ENCODE data around the gene NCBP2.

Gene NCBP2

DNA sequence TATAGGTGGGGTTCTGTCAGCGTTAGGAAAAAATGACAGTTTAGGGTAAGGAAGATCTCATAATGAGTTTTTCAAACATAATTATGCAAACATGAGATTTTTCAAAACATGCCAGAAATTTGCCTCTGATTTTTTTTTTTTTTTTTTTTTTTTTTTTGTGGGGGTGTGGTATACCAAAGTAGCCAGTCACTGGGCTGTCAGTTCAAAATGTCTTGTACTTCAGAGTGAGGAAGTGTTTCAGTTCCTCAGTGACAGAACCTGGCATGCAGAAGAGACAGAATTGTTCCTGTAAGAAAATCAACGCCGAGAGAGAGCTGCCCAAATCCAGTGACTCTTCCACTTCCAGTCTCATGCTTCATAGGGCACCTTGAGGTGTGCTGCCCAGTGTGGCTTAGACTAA lies 9.7 kb downstream of the NCBP2 start:
- DNase-seq, result no peak

DNA sequence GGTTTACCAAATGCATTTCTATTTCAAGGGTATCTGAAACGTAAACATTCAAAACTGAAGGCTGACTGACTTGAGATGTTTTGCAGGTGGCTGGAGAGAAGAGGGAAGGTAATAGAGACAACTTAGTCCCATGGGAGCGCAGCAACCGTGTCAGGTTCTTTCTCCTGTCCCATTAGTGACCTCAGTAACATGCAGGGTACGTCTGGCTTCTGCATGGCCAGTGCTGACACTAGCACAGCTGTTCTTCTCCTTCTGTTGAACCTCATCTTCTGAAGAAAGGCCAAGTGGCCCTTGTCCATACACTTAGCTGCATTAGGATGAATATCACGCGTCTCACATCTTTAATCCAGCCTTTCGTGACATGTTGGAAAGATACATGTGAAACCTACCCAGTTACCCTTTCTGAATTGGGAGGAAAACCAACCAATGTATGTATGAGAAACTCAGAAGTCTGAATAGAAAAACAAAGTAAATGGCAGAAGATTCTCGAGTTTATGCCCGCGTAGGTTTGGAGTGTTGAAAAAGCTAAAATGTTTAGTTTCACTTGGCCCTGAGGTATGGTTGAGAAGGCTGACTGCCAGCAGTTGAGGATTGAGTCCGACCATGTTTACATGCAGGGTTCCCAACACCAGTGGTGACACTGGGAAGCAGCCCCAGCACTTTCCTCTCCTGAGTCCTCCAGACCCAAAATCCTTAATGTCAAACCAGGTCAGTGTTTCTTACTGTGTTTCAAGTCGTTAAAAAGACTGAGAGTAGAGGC lies 10.3 kb downstream of the NCBP2 start:
- no peak for DNase-seq

GRCh38 chr3:196931157-196931556 lies 11.2 kb downstream of the NCBP2 start:
- DNase-seq, result no peak

DNA sequence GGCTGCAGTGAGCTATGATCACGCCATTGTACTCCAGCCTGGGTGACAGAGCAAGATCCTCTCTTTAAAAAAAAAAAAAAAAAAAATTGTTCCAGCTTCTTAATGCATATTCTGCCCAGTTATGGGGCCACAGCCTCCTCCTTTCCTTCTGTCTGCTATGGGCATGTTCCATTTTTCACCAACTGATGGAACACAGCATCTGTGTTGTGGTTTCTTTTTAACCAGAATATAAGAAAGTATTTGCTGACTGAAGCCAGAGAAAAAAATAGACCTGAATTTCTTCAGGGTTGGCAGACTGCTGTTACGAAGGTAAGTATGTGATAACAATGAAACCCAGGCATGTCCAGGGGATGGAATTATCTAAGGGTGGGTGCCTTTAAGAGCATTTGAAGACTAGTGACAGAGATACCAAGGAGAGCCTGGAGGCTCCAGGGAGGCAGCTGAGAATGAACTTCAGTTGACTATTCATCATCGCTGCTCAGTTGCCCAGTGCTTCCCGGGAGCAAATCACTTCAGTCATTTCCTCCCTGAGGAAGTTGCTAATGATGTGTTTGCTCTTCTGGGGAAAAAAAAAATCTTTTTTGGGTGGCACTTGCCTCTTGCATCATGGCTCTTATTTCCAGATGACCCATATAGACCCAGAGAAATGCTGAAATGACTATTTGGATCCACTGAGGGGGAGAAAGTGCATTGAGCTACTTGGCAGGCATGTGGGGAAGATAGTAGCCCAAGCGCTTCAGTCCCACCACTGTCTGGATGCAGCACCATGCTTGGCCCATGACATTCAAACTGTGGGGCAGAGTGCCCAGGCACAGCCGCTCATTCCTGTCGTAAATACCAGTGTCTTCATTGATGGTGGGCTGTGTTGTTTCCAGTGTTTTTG lies 14.5 kb downstream of the NCBP2 start:
- DNase-seq, result no peak

GRCh38 chr3:196920733-196921132 lies 21.6 kb downstream of the NCBP2 start:
- DNase-seq, result no peak

- DNase-seq, result no peak
Observed at GRCh38 chr3:196918968-196919367, 23.4 kb downstream of the NCBP2 start.

DNA sequence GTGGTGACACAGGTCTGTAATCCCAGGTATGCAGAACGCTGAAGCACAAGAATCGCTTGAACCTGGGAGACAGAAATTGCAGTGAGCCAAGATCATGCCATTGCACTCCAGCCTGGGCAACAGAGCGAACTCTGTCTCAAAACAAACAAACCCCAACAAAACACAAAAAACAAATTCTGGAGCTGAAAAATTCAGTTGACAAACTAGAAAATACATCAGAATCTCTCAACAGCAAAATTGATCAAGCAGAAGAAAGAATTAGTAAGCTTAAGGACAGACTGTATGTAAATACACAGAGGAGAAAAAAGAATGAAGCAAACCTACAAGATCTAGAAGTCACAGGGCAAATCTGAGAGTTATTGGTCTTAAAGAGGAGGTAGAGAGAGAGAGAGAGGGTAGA lies 25.3 kb downstream of the NCBP2 start:
- no peak for DNase-seq

- DNase-seq, result no peak
Observed at GRCh38 chr3:196916221-196916620, 26.1 kb downstream of the NCBP2 start.

- DNase-seq, result no peak
Observed at GRCh38 chr3:196915375-196915774, 27.0 kb downstream of the NCBP2 start.

DNA sequence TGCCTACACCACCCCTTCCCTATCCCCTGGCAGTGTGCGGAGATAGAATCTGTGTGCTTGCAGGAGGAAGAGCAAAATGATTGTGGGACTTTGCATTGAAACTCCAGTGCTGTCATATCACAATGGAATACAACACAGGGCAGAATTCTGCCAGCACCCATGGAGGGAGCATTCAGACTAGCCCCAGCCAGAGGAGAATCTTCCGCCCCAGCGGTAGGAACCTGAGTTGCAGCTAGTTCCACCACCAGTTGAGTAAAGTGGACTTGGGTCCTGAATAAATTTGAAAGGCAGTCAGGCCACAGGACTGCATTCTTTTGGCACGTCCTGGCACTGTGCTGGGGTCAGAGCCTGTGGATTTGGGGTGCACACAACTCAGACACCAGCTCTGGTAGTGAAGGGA lies 27.5 kb downstream of the NCBP2 start:
- no peak for DNase-seq

DNA sequence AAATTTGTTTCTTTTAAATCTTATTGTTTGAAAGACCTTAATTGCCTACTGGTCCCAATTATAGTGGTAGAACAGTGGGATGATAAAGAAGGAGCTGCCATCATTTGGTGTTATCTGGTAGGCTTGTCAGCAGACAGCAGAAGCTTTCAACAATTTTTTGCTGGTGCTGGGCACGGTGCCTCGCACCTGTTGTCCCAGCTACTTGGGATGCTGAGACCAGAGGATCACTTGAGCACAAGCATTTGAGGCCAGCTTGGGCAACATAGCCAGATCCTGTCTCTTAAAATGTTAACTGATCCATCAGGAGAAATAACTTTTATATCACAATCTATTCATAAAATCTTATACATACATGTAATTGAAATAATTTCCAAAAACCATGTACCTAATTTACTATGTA lies 38.6 kb downstream of the NCBP2 start:
- no peak for DNase-seq

- no peak for DNase-seq
Observed at GRCh38 chr3:196902296-196902695, 40.0 kb downstream of the NCBP2 start.

DNA sequence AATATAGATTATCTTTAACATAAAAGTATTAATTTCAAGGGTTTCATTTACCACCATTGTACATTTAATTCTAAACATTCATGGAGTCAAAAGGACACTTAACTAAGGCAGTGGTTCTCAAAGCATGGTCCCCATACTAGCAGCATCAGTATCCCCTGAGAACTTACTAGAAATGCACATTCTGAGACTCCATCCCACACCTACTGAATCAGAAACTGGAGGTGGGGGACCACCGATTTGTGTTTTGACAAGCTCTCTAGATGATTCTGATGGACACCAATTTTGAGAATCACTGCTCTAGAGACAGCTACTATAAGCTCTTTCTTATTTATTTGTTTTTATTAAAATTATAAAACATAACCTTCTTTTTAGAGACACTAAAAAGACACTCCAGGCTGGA lies 40.6 kb downstream of the NCBP2 start:
- no peak for DNase-seq

- DNase-seq, result no peak
Observed at GRCh38 chr3:196896229-196896628, 46.1 kb downstream of the NCBP2 start.

- DNase-seq, result no peak
Observed at GRCh38 chr3:196894557-196895295, 47.6 kb downstream of the NCBP2 start.

GRCh38 chr3:196889844-196890708 lies 52.3 kb downstream of the NCBP2 start:
- DNase-seq, result no peak

- no peak for DNase-seq
Observed at GRCh38 chr3:196886144-196886543, 56.2 kb downstream of the NCBP2 start.
